Stimulated activated naive CD8-positive, alpha-beta T cell treated with anti-CD3 and anti-CD28 coated beads, Interleukin-15, amount 100 ng/mL, for 72 hours (primary cell): ENCODE data around the gene HEXA.
"Not testable (repeated sequence)": the region's sequence is repeated elsewhere in the genome, so short reads cannot be mapped to it uniquely, and the experiment has no call there.

Source experiments
- ATAC-seq: fragments of 150-1000 bp; cut with Tn5 transposase; 2 replicates; pipeline ENCODE4 v1.10.0; 2021; ENCODE audit warnings: mild to moderate bottlenecking, moderate library complexity
- DNase-seq, 2 donors: peaks; one replicate each; pipeline ENCODE4 v3.0.0; 2021 to 2022
- H3K27ac Mint-ChIP-seq, 2 donors: one replicate each; pipeline ENCODE4 v1.8.0; 2022; ENCODE audit warnings: mild to moderate bottlenecking in 2 of 2, mixed read lengths in 2 of 2, moderate library complexity in 2 of 2
- H3K27me3 Mint-ChIP-seq: one replicate; pipeline ENCODE4 v1.8.0; 2022; ENCODE audit warnings: mixed read lengths
- H3K4me1 Mint-ChIP-seq: one replicate; pipeline ENCODE4 v1.8.0; 2022; ENCODE audit warnings: mild to moderate bottlenecking, mixed read lengths
- H3K4me3 Mint-ChIP-seq, 2 donors: one replicate each; pipeline ENCODE4 v1.8.0; 2022; ENCODE audit warnings: mild to moderate bottlenecking in 2 of 2, mixed read lengths in 2 of 2, moderate library complexity in 1 of 2
- H3K9me3 Mint-ChIP-seq, 2 donors: one replicate each; pipeline ENCODE4 v1.8.0; 2022; ENCODE audit warnings: mixed read lengths in 2 of 2

HEXA gene

DNA sequence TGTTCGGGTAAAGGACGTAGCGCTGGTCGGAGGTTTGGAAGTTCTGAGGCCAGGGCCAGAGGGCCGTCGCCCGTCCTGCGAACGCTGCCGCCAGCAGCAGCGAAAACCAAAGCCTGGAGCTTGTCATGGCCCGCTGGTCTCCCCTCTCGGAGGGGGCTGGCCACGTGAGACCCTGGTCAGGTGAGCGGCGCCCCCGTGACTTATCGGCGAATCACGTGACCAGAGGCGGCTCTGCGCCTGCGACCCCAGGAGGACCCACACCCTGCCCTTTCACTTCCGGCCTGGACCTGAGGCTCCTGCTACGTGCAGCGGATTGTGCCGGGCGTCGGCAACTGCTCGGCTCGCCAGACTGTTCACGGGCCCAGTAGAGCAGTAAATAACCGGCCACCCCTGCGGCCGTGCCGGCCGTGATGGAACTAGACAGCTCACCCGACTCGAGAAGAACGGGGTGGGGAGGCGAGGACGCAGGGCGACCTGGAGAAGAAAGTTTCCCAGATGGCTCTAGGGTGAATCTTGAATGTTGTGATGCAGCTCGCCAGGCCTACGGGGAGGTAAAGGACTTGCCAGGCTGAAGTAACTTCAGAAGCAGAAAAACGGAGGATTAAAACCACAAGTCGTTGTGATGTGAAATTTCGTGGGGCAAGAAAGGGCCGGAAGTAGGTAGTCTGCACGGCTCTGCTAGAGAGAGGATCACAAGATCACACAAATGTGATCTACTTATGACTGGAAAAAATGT, at the start of gene HEXA:
TSS of gene HEXA (minus strand) at position 169 of the 736 bp plus-strand sequence. CDS start at position 127, 42 bp downstream.
- Mint-ChIP-seq H3K9me3 (no peaks in the 10 kb centered on the region), H3K27ac (peak within 1 kb of the TSS; percentile 99), H3K4me3 (peak within 1 kb of the TSS; percentile 97 to 99), H3K27me3 (no peaks in the 10 kb centered on the region), H3K4me1 (peaks cover 35% of the 10 kb centered on the region)
- ATAC-seq (peak; percentile 95), DNase-seq (peak; percentile 99)

DNA sequence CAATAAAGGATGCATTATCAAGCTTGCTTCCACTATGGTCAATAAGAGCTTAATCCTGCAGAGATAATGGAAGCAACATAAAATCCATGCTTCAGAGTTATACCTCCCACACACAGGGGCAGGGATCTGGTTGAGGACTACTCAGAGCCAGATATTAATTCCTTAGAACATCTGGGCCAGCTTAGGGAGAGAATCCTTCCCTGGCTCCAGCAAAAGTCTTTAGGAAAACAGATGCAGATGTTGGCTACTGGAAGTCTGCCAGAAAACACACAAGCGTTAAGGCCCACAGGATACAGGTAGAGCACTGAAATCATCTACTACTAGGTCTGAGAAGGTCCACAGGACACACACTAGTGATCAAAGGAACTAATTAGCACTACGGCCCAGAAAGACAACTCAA, 47.4 kb upstream of the HEXA start:
- Mint-ChIP-seq H3K27me3 (no peaks in the 10 kb centered on the region), H3K9me3 (peaks cover 22 to 25% of the 10 kb centered on the region in 2 donors), H3K4me1 (no peaks in the 10 kb centered on the region), H3K27ac (no peak overlapping the region), H3K4me3 (no peak overlapping the region)
- DNase-seq (no peak), ATAC-seq (no peak)

DNA sequence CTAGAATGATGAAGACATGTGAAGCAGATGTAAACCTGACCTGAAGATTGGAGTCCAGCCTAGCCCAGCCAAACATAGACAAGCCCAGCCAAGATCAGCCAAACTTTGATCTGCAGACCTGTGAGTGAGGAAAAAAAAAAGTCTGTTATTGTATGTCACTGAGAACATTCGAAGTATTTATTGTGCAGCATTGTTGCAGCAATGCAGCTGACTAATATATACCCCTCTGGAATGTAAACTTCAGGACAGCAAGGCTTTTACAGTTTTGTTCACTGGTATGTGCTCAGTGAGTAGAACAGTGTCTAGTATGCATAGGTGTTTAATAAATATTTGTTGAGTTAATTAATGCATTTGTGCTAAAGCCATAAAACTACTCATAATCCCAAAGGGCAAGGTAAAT, 45.7 kb upstream of the HEXA start:
- peaks cover 6 to 9% of the 10 kb centered on the region in 2 donors for H3K9me3 Mint-ChIP-seq
- no peak for DNase-seq
- no peaks in the 10 kb centered on the region for H3K4me1 Mint-ChIP-seq
- no peak overlapping the region for H3K27ac Mint-ChIP-seq
- no peak for ATAC-seq
- no peaks in the 10 kb centered on the region for H3K27me3 Mint-ChIP-seq
- no peak overlapping the region for H3K4me3 Mint-ChIP-seq

DNA sequence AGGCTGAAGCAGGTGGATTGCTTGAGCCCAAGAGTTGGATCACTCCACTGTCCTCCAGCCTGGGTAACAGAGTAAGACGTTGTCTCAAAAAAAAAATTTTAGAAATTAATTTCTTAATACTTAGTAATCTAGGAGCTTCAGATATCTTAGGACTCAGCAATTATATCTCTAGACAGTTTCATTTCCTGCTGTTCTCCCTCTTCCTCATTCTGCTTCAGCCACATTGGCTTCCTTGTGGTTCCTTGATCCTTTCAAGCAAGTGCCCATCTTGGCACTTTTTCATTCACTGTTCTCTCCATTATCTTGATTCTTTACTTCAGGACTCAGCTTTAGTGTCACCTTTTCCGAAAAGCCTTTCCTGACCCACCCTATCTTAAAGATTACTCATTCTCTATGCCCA, 44.8 kb upstream of the HEXA start:
- Mint-ChIP-seq H3K4me3 (no peak overlapping the region), H3K9me3 (peaks cover 0 to 4% of the 10 kb centered on the region in 2 donors), H3K27ac (no peak overlapping the region), H3K4me1 (no peaks in the 10 kb centered on the region), H3K27me3 (no peaks in the 10 kb centered on the region)
- ATAC-seq (no peak), DNase-seq (no peak)

DNA sequence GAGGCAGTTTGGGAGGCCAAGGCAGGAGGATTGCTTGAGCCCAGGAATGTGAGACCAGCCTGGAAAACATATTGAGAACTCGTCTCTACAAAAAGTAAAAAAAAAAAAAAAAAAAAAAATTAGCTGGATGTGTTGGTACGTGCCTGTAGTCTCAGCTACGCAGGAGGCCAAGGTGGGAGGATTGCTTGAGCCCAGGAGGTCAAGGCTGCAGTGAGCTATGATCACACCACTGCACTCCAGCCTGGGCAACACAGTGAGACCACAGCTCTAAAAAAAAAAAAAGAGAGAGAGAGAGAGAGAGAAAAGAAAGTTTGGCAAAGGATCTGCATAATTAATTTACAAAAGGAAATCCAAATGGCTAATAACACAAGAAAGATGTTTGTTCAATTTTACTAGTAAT, 44.0 kb upstream of the HEXA start:
- H3K9me3 Mint-ChIP-seq, H3K4me3 Mint-ChIP-seq, H3K27ac Mint-ChIP-seq: not testable (repeated sequence)

DNA sequence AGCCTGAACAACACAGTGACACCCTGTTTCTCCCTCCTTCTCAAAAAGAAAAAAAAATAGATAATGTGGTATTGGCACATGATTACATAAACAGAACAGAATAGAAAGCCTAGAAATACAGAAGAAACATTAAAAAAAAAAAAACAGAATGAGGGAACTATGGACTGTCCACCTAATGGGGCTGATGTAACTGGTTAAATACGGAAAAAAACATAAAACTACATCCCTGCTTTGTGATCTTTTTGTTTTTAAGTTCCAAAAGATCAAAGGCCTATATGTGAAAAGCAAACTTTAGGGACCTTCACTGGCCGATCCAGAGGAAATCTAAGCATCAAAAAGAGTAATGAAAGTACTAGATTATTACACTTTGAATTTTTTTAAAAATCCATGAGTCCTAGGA, 39.5 kb upstream of the HEXA start:
- Mint-ChIP-seq H3K4me3 (no peak overlapping the region), H3K27me3 (no peaks in the 10 kb centered on the region), H3K27ac (no peak overlapping the region), H3K9me3 (peaks cover 0 to 6% of the 10 kb centered on the region in 2 donors), H3K4me1 (no peaks in the 10 kb centered on the region)
- no peak for ATAC-seq
- DNase-seq, result no peak

More for the DNA sequence above, 44.0 kb upstream of the HEXA start:
- not testable (repeated sequence) for DNase-seq, H3K27me3 Mint-ChIP-seq, ATAC-seq, H3K4me1 Mint-ChIP-seq

DNA sequence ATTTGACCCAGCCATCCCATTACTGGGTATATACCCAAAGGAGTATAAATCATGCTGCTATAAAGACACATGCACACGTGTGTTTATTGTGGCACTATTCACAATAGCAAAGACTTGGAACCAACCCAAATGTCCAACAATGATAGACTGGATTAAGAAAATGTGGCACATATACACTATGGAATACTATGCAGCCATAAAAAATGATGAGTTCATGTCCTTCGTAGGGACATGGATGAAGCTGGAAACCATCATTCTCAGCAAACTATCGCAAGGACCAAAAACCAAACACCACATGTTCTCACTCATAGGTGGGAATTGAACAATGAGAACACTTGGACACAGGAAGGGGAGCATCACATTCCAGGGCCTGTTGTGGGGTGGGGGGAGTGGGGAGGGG, 37.5 kb upstream of the HEXA start:
- H3K27me3 Mint-ChIP-seq, DNase-seq, H3K4me1 Mint-ChIP-seq, H3K4me3 Mint-ChIP-seq, H3K9me3 Mint-ChIP-seq, H3K27ac Mint-ChIP-seq, ATAC-seq: not testable (repeated sequence)

DNA sequence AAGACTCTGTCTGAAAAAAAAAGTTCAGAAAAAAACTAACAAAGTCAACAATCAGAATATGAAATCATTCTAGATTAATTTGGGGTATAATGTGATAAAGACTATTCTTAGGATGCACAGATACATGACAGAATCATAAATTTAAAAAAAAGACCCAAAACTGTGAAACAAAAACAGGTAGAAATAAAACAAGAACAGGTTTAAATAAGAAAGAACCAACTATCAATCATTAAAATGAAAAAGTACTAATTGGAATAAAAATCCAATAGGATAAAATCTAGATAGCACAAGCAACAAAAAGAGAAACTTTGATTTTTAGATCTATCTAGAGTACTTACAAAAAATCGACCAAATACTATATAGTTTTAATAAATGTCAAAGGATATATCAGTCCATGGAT, 35.7 kb upstream of the HEXA start:
- Mint-ChIP-seq H3K27ac (no peak overlapping the region), H3K4me3 (no peak overlapping the region), H3K4me1 (no peaks in the 10 kb centered on the region), H3K9me3 (peaks cover 0 to 6% of the 10 kb centered on the region in 2 donors), H3K27me3 (peaks cover 13% of the 10 kb centered on the region)
- ATAC-seq (no peak), DNase-seq (no peak)

DNA sequence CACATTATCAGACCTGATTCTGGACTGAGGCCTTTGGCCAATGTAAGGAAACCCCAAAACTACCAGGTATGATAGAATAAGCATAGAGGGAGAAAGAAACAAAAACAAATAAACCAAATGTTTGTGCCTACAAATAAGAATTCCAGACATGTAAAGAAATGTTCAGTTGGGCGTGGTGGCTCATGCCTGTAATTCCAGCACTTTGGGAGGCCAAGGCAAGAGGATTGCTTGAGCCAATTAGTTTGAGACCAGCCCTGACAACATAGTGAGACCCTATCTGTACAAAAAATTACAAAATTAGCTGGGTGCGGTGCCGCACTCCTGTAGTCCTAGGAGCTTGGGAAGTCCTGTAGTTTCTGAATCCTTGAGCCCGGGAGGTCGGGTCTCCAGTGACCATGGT, 35.3 kb upstream of the HEXA start:
- ATAC-seq, result no peak
- no peak overlapping the region for H3K27ac Mint-ChIP-seq
- no peak for DNase-seq
- H3K4me3 Mint-ChIP-seq, result no peak overlapping the region
- H3K27me3 Mint-ChIP-seq, result peaks cover 13% of the 10 kb centered on the region
- H3K4me1 Mint-ChIP-seq, result no peaks in the 10 kb centered on the region
- H3K9me3 Mint-ChIP-seq, result peaks cover 0 to 6% of the 10 kb centered on the region in 2 donors

DNA sequence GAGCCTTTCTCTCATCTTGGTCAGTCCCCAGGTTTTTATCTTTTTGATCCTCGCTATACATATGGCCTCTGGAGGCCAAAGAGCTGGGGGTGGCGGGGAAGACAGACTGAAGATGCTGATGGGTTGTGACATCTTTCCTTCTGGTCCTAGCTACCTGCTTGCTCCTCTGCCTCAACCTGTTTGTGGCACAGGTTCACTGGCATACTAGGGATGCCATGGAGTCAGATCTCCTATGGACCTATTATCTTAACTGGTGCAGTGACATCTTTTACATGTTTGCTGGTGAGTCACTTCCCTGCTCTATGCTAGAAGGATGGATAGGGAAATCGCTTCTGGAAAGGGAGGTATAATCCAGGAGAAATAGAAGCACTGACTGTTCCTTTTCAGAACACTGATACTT, 31.1 kb upstream of the HEXA start:
- no peak overlapping the region for H3K27ac Mint-ChIP-seq
- H3K4me1 Mint-ChIP-seq, result no peaks in the 10 kb centered on the region
- DNase-seq (no peak), ATAC-seq (no peak)
- H3K4me3 Mint-ChIP-seq, result no peak overlapping the region
- no peaks in the 10 kb centered on the region for H3K9me3 Mint-ChIP-seq
- H3K27me3 Mint-ChIP-seq, result peaks cover 50% of the 10 kb centered on the region

DNA sequence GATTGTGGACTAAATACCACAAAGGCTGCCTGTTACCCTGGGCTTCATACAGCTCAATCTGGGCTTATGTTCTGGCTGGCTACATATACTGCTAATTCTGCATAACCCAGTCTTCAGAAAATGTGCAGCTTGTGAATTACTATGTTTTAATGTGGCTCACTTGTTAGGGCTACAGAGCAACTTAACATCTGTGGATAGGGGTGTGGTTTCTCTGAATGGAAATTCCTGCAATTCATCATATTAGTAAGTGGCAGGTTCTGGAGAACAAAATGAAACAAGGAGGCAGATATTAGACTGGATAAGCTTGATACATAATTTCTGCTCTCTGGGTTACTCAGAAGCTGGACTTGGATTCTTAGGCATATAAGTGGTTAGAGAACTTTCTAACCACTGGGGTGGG, 29.0 kb upstream of the HEXA start:
- Mint-ChIP-seq H3K4me3 (no peak overlapping the region), H3K9me3 (no peaks in the 10 kb centered on the region), H3K4me1 (no peaks in the 10 kb centered on the region), H3K27ac (no peak overlapping the region), H3K27me3 (peaks cover 50% of the 10 kb centered on the region)
- ATAC-seq, result no peak
- DNase-seq, result no peak

DNA sequence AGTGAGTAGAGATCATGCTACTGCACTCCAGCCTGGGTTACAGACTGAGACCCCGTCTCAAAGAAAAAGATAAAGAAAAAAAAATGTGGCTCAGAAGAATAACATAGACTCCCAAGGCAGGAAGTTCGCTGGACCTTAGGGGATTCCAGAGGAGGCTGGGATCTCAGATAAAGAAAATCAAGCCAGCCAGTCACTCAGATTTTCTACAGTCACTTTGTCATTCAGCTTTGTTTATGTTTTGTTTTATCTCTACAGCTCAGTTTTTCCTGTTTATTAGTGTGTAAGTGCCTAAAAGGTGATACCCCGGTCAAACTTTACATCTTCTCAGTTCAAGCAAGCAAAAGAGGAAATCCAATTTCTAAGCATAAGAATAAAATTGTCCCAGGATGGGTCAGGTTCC, 28.5 kb upstream of the HEXA start:
- Mint-ChIP-seq H3K27me3 (peaks cover 50% of the 10 kb centered on the region), H3K27ac (no peak overlapping the region), H3K4me3 (no peak overlapping the region), H3K4me1 (no peaks in the 10 kb centered on the region), H3K9me3 (no peaks in the 10 kb centered on the region)
- ATAC-seq (no peak), DNase-seq (no peak)

DNA sequence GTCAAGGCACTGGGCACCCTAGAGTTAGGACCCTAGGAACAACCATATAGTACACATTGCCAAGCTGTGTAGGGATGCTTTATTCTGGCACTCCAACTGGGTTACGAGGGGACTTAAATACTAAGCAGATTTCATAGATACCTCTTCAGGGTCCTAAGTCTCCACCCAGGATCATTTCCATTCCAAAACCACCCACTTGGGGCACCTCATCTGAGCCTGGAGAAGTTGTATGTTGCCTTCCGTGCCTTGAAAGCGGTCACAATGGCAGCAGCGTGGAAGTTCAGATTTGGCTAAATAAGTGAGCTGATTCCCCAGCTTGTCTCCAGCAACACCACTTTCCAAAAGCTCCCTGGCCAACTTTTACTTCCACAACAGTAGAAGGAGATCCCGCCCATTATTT, 26.9 kb upstream of the HEXA start:
- Mint-ChIP-seq H3K4me3 (no peak overlapping the region), H3K27me3 (peaks cover 48% of the 10 kb centered on the region), H3K27ac (peak overlapping the region in 1 of 2 donors; percentile 60), H3K9me3 (no peaks in the 10 kb centered on the region), H3K4me1 (no peaks in the 10 kb centered on the region)
- DNase-seq (no peak), ATAC-seq (no peak)

DNA sequence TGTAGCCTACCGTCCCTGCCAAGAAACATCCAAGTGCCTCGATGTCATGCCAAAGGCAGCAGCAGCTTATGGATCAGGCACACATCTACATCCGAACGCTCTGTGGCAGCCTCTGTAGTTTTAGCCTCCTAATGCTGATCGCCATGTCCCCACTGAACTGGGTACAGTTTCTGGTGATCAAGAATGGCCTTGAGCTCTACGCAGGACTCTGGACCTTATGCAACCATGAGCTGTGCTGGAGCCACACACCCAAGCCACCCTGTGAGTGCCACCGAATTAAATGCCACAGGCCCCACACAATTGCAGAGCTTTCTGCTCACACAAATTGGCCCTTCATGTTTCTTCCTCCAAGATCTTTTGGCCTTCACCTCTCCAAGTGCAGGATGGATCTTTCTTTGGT, 22.8 kb upstream of the HEXA start:
- no peak for DNase-seq
- Mint-ChIP-seq H3K4me3 (no peak overlapping the region), H3K9me3 (no peaks in the 10 kb centered on the region), H3K4me1 (no peaks in the 10 kb centered on the region), H3K27me3 (peaks cover 18% of the 10 kb centered on the region), H3K27ac (no peak overlapping the region)
- no peak for ATAC-seq

DNA sequence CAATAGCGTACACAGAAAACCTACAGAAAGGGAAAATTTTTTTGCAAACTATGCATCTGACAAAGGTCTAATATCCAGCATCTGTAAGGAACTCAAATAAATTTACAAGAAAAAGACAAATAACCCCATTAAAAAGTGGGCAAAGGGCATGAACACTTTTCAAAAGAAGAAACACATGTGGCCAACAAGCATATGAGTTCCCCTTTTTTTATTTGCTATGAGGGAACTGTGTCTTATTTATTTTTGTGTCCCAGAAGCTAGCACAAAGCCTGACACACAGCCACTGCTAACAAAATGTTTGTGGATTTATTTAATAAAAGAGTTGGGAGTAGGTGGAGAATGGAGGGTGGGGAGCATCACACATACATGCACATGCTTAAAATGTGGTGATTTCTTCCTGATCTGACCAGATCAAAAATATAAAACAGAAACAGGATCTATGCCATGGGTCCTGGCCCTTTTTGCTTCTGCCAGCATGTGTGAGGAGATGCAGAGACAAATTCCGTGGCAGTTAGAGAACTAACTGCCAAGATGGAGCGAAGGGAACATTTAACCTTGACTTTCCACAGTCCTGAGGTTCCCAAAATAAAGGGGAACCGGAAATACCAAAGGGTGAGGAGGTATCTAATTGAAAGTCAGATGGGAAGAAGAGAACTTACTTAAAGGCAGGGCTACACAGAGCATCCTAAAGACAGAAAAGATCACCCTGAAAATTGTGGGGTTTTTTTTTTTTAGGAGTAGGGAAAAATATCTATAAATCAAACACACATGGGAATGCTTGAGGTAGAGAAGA, 22.2 kb upstream of the HEXA start, which contains the start of gene TMEM202:
TSS of gene TMEM202 (plus strand) at position 510 of the 793 bp plus-strand sequence. CDS start at position 532, 22 bp downstream.
- no peak within 1 kb of the TSS for H3K4me3 Mint-ChIP-seq
- DNase-seq, result no peak
- peaks cover 11% of the 10 kb centered on the region for H3K27me3 Mint-ChIP-seq
- no peaks in the 10 kb centered on the region for H3K9me3 Mint-ChIP-seq
- no peak within 1 kb of the TSS for H3K27ac Mint-ChIP-seq
- H3K4me1 Mint-ChIP-seq, result no peaks in the 10 kb centered on the region
- ATAC-seq, result no peak

DNA sequence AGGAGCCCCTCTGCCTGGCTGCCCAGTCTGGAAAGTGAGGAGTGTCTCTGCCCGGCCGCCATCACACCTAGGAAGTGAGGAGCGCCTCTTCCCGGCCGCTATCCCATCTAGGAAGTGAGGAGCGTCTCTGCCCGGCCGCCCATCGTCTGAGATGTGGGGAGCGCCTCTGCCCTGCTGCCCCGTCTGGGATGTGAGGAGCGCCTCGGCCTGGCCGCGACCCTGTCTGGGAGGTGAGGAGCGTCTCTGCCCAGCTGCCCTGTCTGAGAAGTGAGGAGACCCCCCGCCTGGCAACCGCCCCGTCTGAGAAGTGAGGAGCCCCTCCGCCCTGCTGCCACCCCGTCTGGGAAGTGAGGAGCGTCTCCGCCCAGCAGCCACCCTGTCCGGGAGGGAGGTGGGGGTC, 20.5 kb upstream of the HEXA start:
- H3K9me3 Mint-ChIP-seq, H3K27ac Mint-ChIP-seq, H3K27me3 Mint-ChIP-seq, DNase-seq, H3K4me1 Mint-ChIP-seq, ATAC-seq, H3K4me3 Mint-ChIP-seq: not testable (repeated sequence)
